Activated T-cell treated with anti-CD3 and anti-CD28 coated beads for 4 hours (primary cell): ENCODE measurements around the gene NSRP1.
A peak's percentile ranks its signal among the peaks of the same experiment; 100 is the strongest.
"Not testable (repeated sequence)": the region's sequence is repeated elsewhere in the genome, so short reads cannot be mapped to it uniquely, and the experiment has no call there.

Source experiments
- DNase-seq: peaks from one replicate; pipeline ENCODE4 v3.0.0-alpha.2; 2020

Gene NSRP1, protein sequence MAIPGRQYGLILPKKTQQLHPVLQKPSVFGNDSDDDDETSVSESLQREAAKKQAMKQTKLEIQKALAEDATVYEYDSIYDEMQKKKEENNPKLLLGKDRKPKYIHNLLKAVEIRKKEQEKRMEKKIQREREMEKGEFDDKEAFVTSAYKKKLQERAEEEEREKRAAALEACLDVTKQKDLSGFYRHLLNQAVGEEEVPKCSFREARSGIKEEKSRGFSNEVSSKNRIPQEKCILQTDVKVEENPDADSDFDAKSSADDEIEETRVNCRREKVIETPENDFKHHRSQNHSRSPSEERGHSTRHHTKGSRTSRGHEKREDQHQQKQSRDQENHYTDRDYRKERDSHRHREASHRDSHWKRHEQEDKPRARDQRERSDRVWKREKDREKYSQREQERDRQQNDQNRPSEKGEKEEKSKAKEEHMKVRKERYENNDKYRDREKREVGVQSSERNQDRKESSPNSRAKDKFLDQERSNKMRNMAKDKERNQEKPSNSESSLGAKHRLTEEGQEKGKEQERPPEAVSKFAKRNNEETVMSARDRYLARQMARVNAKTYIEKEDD

DNA sequence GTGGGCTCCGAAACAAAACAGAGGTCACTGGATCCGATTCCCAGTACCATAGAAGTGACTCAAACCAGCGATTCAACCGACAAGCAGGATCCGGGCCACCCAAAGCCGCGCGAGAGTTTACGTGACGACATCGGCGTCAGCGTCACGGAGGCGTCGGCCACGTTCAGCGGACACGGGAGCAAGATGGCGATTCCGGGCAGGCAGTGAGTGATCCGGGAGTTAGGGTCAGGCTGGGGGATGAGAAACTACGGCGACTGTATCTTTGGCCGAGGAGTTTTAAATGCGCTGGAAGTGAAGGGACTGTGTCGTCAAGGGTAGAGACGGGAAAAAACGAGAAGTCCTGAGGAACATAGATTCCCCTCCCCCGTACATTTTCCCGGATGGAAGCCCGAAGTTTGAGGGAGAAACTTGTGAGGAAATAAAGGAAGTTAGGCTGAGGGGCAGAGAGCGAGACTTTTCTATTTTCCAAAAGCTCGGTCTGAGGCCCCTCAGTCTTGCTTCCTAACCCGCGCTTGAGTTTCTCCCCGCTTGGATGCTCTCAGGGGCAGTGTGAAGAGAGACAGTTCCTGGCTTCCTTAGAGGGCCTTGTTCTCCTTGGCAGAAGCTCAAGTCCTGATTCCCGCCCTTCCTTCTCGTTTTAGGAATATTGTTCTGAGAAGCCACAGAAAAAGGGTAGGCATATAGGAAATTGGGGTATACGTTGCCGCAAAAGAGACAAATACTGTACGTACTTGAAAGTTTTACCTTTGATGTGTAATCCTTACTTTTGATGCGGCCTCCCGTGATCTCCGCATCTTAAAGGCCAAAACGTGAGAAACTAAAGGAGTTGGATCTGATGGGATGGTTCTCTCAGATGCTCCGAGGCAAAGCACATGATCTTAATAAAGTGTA lies at the start of gene NSRP1:
NSRP1 (plus strand) TSS at position 156 of the 891 bp plus-strand sequence; CDS start at position 184, 28 bp downstream.
- peak; percentile 92 for DNase-seq

DNA sequence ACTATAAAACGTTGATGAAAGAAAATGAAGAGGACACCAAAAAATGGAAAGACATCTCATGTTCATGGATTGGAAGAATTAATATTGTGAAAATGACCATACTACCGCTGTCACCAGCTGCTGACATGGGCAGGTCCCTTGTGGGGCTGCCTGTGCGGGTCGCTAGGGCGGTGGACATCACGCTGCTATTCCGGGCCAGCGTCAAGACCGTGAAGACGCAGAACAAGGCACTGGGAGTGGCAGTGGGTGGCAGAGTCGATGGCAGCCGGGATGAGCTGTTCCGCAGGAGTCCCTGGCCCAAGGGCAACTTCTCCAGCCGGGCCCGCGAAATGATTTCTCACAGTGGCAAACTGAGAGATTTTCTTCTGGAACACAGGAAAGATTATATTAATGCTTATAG lies 48.2 kb upstream of the NSRP1 start:
- DNase-seq, result no peak

- DNase-seq, result no peak
Observed at GRCh38 chr17:30074254-30074653, 42.4 kb upstream of the NSRP1 start.

DNA sequence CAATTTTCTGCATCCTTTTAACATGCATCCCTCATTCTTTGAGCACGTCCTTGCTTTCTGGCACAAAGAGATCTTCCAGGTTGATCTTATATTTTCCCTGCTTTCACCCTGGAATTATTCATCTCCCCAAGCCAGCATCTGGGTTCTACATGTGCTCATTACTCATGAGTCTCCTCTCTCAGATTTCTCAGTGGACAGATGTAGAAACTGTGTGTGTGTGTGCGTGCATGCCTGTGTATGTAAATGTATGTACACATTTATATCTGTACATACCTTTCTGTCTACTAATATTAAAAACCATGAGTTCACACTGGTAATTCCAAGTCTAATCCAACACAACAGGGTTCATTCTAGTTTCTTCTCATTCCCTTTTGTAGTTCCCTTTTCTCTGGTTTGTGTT lies 41.9 kb upstream of the NSRP1 start:
- DNase-seq, result no peak

DNA sequence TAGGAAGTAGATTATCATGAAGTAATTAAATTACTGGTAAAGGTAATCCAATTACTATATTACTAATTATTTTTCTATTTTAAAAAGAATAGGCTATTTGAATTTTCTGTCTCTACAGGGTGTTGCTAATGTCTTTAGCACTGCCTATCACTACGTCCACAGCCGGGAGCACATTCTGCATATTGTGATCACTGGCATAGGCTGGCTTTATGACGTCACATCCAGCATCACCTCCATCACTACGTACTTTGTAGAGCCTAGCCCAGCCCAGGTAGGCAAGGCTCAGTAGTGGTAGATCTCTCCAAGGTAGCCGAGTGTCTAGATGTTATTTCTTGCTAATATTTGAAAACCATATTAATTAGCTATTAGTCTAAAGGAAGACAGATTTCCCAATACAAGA lies 33.8 kb upstream of the NSRP1 start:
- DNase-seq, result no peak

- DNase-seq, result no peak
Observed at GRCh38 chr17:30084788-30085187, 31.8 kb upstream of the NSRP1 start.

DNA sequence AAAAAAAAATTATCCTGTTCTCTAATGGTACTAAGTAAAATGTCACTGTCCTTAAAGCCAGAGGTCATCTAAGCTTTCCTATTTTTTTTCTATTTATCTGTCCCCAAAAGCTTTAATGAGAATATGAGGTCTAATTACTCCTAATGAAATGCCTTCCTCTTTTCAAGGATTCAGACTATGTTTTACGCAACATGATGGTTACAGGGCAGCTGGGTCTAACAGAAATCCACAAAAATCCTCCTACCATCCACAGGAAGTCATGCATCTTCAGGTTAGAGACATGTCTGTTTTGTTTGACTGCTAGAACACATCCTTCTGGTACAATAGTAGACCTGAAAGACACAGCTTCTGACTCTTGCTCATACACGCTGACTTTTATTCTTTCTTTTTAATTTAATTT lies 29.7 kb upstream of the NSRP1 start:
- no peak for DNase-seq

- DNase-seq, result not testable (repeated sequence)
Observed at GRCh38 chr17:30087431-30087830, 29.2 kb upstream of the NSRP1 start.

DNA sequence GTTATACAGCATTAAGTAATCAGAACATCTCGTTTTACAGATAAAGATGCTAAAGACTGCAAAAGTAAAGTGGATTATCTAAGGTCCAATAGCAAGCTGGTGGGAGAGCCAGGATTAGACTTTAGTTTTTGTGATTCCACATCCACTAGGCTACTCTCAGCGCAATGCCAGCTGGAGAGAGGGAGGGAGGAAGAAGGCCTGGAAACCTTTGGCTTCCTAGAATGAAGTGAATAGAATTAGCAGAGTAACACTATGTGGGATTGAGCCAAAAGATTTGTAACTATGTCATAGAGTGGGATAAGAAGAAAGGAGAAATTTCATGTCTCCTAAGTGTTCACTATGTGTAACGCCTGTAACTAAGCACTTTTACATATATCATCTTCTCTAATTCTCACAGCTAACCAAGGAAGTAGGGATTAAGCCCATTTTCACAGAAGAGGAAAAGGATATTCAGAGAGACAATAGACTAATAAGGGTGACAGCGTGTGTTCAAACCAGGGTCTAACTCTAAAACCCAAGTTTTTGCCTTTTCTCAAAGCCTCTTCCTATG lies 25.4 kb upstream of the NSRP1 start:
- DNase-seq, result no peak

DNA sequence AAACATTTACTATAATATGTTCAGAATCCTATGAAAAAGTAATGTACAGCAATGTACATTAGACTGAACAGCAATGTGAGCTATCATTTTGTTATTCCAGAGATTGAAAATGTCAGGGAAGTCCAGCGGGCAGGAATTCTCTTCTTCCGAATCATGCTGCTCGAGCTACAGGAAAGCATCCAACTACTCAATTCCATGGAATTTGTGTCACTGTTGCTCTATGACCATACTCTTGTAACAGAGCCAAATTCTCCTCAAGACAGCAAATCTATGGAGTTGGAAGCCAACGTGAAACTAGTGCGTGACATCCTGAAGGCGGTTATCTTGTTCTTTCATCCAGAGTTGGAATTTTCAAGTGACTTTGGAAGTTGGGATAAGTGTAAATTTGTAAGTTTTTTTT lies 24.8 kb upstream of the NSRP1 start:
- DNase-seq, result no peak

DNA sequence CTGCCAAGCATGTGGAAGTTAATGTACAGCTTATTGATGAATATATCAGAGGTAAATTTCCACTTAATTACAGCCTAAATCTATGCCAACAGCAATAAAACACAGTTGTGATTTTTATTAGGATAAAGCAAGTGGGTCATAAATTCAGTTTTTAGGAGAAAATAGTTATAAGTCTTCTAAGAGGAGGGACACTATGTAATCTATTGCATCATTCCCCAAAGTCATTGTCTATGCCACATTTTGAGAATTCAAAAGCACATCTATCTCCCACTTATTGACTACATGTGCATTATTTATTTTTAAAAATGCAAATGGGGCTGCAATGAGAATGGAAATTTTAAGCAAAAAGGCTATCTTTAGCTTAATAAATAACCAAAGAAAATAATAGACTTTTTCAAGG lies 23.7 kb upstream of the NSRP1 start:
- no peak for DNase-seq

- DNase-seq, result peak; percentile 37
Observed at GRCh38 chr17:30093463-30094147, 23.0 kb upstream of the NSRP1 start.

DNA sequence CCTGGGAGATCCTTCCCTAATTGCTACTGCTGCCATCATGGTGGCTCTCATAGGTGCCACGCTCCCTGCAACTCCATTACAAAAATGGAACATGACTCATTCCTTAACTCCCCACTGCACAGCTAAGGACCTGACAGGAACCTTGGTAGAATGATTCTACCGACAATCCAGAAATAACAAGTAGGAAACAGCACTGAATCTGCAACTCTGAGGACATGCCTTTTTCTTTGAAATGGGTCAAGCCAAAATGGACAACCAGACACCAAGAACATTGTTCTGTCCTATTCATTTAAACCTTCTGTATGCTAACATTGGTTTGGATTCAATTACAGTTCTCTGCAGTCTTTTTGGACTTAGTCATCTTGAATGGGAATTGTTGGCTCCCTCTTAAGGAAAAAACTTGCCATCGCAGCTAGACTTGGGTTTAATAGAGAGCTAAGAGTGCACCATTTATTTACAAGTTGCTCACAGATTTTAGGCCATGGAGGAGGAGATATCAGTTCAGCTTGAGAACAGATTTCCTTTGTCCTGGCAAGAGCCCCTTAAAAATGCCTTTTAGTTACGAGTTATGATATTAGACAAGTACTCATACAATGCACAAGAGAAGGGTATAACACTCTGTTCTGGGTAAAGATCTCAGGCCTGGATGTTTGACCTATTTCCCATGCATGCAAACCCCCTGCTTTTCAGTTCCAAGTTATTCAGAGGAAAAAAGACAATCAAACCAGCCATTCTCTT lies 20.9 kb upstream of the NSRP1 start:
- DNase-seq, result no peak

- DNase-seq, result no peak
Observed at GRCh38 chr17:30101686-30102390, 14.8 kb upstream of the NSRP1 start.

DNA sequence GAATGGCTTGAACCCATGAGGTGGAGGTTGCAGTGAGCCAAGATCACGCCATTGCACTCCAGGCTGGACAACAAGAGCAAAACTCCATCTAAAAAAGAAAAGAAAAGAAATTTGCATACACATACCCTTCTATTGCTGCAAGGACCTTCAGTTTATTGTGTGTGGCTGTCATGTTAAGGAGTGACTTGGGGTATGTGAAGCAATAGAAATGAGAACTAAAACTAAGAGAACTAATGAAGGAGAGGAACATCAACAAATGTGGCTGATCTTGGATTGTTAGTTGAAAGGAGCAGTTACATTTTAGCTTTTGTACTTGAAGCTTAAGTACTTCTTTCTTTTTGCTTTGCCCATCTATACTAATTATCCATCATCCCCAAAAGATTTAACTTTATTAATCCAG lies 12.7 kb upstream of the NSRP1 start:
- DNase-seq, result no peak

DNA sequence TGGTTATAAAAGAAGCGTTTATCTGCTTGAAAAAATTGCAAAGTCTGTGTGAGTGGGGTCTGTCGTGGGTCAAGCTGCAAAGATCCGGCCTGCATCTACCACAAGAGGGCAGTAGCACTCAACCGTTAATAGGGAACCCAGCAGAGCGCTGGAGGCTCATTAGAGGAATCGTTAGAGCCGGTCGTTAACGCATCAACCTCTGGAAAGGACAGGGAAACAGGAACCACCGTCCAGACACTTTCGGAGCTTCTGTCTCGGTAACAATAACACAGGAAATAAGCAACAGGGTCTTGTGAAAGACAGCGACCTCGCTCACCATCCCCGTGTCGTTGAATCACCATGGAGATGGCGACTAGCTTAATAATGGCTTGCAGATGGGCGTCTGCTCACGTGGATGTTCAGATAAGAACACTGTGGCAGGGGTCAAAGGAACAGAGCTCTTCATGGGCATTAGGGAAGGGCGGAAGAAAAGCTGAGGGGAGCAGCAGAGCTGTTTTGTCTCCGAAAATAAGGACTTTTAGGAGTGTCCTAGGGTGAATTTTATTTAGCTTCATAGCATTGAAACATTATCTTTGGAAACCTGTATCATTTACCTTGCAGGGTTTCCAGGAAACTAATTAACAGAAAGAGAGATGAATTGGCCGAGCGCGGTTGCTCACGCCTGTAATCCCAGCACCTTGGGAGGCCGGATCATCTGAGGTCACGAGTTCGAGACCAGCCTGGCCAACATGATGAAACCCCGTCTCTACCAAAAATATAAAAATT lies 11.9 kb upstream of the NSRP1 start:
- peak; percentile 68 for DNase-seq

DNA sequence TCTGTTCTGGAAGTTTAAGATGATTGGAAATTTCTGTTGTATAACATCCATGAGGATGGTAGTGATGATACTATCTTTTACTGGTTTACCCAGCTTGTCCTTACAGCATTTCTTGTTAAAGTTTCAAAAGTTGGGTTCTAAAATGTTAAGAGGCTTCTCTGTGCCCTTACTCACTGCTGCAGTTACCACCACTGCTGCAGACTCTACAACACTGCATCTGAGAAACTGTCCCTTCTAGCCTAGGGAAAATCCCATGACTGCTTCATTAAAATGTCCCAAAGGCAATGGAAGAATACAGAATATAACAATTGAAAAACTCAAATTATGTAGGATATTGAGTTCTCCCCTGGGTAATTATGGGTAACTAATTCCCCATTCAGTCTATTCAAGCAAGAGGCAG lies 3.8 kb upstream of the NSRP1 start:
- DNase-seq, result no peak

- DNase-seq, result no peak
Observed at GRCh38 chr17:30113213-30113612, 3.4 kb upstream of the NSRP1 start.

DNA sequence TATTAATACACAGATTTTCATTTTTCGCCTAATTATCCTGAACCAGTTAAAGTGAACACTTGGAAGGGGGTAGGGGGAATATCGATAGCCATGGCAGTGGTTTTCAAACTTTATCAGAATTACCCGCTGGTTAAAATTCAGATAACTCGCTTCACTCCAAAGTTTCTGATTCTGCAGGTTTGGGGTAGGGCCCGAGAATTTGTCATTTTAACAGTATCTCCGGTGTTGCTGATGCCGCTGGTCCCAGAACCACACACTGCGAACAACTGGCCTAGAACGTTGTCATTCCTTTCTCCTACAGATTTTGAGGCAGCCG lies 313 bp upstream of the NSRP1 start:
- DNase-seq, result no peak

- no peak for DNase-seq
Observed at GRCh38 chr17:30117675-30118081, 1.1 kb downstream of the NSRP1 start.

GRCh38 chr17:30118635-30119034 lies 2.0 kb downstream of the NSRP1 start:
- not testable (repeated sequence) for DNase-seq
